Bronchial epithelial cell (primary cell): ENCODE measurements around the gene ZIC4. TPM values are rescaled to one million over a fixed set of nuclear protein-coding genes. Genes with fewer than 3 reads are reported as not detected.

ENCODE experiments used
- DNase-seq: peaks from one replicate; pipeline ENCODE4 v3.0.0-alpha.2; 2010; ENCODE audit warnings: low read depth
- FAIRE-seq: peaks from 2 replicates; lab custom pipeline; 2011; peaks lifted over from hg19 to GRCh38; lab: Jason Lieb, UNC
- H3K27me3 ChIP-seq: 2 replicates; pipeline ENCODE4 v1.5.1; 2011; ENCODE audit warnings: low read length; ENCODE audit not compliant: control insufficient read depth, insufficient read depth
- H3K36me3 ChIP-seq: 2 replicates; pipeline ENCODE4 v1.5.1; 2011; ENCODE audit warnings: low read length; ENCODE audit not compliant: control insufficient read depth, insufficient read depth
- H3K4me3 ChIP-seq: 2 replicates; pipeline ENCODE4 v1.5.1; 2011; ENCODE audit warnings: mild to moderate bottlenecking, low read depth, low read length, control low read depth
- total RNA-seq: library from RNA; depleted of rRNA; stranded (reverse); fragments of >200 nt; gene quantifications from 2 replicates; pipeline ENCODE4 v1.2.1, GENCODE V29; 2014
- TF ChIP-seq, protein P1 (sequence below): IDR thresholded peaks from 2 replicates; pipeline ENCODE4 v1.5.1; 2011; ENCODE audit warnings: mild to moderate bottlenecking, moderate library complexity, low read length, control low read depth, inconsistent platforms; ENCODE audit not compliant: insufficient read depth, severe bottlenecking

ZIC4 gene
- total RNA-seq, 1 donor from 2014 or later: not detected

DNA sequence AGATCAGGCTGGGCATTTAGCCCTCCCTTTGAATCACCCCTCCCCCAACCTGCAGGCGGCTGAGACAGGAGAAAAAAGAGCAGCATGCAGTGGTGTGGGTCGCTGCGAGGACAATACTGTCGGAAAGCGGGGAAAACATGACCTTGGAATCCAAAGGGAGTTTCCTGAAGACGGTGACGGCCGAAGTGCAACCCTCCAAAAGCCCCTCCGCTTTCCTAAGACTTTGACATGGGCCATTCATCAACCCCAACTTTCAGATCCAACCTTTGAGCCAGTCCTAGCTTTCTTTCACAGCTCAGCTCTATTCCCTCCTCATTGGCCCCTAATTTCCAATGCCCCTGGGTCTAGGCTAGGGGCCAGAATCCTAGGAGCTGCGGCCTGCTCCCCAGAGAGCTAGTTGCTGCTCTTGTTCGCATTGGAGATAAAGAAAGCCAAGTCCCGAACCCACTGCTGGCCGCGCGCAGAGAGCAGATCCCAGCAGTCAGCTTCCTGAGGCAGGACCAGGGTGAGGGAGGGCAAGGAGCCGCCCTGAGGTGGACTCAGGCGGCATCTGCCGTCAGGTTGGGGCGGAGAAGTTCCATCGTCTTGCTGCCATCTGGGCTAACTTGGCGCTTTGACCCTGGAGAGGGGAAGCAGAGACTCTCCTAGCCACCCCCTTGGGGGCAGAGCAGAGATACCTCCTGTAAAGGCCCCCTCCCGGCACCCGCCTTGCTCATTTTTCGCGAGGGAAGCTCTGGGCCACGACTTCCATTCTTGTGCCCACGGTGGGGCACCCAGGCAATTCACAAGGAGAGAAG lies 914 bp downstream of the ZIC4 start:
- TF ChIP-seq, protein P1, sequence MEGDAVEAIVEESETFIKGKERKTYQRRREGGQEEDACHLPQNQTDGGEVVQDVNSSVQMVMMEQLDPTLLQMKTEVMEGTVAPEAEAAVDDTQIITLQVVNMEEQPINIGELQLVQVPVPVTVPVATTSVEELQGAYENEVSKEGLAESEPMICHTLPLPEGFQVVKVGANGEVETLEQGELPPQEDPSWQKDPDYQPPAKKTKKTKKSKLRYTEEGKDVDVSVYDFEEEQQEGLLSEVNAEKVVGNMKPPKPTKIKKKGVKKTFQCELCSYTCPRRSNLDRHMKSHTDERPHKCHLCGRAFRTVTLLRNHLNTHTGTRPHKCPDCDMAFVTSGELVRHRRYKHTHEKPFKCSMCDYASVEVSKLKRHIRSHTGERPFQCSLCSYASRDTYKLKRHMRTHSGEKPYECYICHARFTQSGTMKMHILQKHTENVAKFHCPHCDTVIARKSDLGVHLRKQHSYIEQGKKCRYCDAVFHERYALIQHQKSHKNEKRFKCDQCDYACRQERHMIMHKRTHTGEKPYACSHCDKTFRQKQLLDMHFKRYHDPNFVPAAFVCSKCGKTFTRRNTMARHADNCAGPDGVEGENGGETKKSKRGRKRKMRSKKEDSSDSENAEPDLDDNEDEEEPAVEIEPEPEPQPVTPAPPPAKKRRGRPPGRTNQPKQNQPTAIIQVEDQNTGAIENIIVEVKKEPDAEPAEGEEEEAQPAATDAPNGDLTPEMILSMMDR: no peak
- Histone ChIP-seq H3K27me3 (peaks cover 54% of the 10 kb centered on the region), H3K36me3 (no peaks in the 10 kb centered on the region), H3K4me3 (no peak overlapping the region)
- no peak for DNase-seq
- no peak for FAIRE-seq

DNA sequence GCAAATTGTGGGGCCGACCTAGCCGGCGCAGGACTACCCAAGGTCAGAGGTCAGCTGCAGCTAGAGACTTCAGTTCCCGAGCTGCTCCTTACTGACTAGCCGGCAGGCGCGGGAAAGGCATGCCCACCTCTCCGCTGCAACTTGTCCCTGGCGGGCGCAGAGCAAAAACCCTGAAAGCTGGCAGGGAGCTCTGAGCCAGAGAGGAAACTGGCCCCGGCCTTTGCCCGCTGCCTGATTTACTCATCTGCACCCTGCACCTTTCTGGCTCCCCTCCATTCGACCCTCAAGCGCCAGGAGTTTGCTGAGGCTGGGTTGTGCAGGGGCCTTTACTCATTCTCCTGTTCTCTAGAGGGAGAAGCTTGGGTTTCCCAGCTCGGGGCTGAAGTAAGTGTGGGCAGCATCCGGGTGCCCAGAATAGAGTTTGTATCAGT lies 1.5 kb downstream of the ZIC4 start:
- TF ChIP-seq, protein P1: no peak
- H3K36me3 ChIP-seq: no peaks in the 10 kb centered on the region
- no peak overlapping the region for H3K4me3 ChIP-seq
- H3K27me3 ChIP-seq: peaks cover 50% of the 10 kb centered on the region
- no peak for DNase-seq
- no peak for FAIRE-seq

DNA sequence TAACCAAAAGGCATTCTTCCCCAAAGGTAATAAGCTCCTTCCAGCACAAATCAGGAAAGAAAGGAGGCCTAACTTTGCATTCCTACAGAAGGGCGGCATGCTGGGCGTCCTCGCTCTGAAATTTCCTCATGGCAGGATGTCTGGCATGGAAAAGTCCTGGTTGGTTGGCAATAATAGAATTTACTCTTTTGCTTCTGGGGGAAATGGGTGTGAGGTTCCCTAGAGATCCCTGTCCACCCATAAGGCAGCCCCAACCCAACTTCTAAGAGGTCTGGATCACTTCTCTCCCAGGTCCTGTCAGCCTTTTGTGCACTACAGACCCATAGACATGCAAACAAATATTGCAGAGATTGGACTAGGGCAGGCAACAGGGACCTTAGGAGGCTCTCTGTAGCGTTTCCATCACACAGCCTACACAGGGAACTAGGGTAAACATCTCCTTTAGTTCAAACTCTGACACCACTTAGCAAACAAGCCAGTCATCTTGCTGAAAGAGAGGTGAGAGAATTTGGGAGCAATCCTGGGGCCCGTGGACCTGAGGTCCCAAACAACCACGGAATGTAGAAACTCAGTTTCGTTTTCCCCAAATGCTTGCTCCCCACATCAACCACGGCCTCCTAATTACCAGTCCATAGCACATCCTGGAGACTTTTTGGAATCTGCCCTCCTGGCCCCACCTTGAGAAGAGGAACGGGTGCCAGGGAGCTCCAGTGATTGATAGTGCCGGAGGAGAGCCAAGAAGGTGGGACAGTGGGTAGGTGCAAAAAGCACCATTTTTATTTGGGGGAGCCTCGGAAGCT lies 2.1 kb downstream of the ZIC4 start:
- Histone ChIP-seq H3K36me3 (no peaks in the 10 kb centered on the region), H3K27me3 (peaks cover 45% of the 10 kb centered on the region), H3K4me3 (no peak overlapping the region)
- FAIRE-seq (no peak), DNase-seq (no peak)
- TF ChIP-seq, protein P1: no peak

DNA sequence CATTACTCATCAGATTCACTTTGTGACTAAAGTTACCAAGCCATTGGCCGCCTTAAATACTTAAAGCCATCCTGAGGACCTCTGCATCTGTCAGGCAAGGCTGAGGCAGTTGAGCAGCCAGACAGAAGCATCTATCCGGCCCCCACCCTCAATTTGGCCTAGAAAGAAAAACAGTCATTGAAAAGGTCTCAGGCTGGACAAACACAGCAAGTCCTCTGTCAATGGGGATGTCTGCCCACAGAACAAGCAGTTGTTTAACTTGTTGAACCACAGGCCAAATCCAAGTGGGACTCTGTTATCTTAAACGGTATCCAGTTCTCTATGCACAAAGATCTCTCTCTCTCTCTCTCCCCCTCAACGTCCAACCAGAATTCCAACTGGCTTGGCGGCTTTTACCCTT lies 2.8 kb downstream of the ZIC4 start:
- TF ChIP-seq, protein P1: no peak
- FAIRE-seq: no peak
- Histone ChIP-seq H3K27me3 (peaks cover 40% of the 10 kb centered on the region), H3K36me3 (no peaks in the 10 kb centered on the region), H3K4me3 (no peak overlapping the region)
- DNase-seq: no peak

DNA sequence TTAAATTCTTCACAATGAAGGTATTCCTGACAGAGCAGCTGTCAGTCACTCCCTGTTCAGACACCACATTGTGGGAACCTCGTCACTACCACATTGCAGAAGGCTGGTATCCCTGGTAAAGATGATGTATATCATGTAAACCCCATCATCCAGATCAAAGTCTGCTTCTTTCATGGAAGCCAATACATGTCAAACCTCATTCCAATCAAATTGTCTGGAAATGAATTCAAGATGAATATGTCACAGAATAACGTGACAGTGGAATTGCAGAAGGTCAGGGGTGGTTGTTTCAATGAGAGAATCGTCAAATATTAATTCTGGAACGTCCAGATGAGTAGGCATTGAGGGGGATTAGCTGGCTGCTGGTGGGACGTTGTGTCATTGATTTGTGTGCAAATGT lies 4.2 kb downstream of the ZIC4 start:
- DNase-seq (no peak), FAIRE-seq (no peak)
- H3K36me3 ChIP-seq: no peaks in the 10 kb centered on the region
- peaks cover 39% of the 10 kb centered on the region for H3K27me3 ChIP-seq
- TF ChIP-seq, protein P1: no peak
- no peak overlapping the region for H3K4me3 ChIP-seq
